ENCODE measurements around the gene TUBA4A. TPM values are rescaled to one million over a fixed set of nuclear protein-coding genes. Genes with fewer than 3 reads are reported as not detected.

TUBA4A gene
- total and polyA plus RNA-seq, 2 of the 8 experiments (the other 6 are each of a cell fraction or from before 2014, with no cell fraction given) = 67.3 to 172 TPM

DNA sequence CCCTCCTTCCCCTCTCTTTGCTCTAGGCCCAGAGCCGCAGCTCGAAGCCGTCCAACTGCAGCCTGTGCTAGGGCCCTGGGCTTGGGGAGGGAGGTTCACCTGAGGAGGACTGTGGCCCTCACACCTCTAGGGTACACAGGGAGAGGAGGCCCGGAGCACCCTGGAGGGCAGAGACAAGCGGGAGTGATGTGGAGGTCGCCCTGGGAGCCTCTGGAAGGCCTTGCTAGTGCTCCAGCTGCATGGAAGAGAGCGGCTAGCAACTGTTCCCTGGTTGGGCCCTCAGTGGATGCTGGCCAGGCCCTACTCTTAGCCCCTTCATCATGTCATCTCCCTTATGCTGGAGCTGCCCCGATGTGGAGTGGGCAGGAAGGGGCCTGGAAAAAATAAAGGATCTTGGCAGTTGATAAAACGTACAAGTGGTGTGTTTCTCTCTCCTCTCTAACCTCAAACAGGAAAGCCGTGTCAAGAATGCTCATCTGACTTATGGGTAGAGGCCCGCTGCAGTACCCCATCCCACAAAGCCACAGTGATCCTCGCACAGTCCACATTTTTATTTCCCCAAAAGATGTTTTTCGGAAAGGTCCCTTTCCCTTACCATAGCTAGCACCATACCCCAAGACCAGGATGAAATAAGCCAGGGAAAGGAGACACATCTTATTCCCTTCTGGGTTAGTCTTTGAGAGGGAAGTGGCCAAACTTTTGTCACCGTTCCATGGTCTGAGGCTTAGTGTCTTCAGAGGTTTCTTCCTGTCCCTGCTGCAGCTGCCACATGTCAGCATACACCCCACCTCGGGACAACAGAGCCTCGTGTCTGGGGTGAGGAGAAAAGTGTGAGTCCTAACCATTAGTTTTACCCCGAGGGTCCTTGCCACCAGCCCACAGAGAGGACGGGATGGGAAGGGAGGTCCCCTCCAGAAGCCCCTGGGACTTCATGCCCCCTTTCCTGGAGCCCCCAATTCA, 44.2 kb downstream of the TUBA4A start:
- ChIA-PET CTCF (ENCODE audit: partially characterized antibody) (interaction anchor here (1.5 kb wide), 1 partner anchor 10 kb away, joined by 3 read pairs; no protein-coding TSS in a partner anchor), POLR2A (ENCODE audit: partially characterized antibody) (interaction anchor here (0.9 to 6.1 kb wide), 4 partner anchors 9 to 21 kb away, joined by 3 to 101 read pairs (median 4); partner anchors contain the start of genes ABCB6 and ANKZF1)
- H3K9me3 ChIP-seq (ENCODE audit: insufficient read depth in 2 of 2, low read depth in 1 of 2, low read length in 1 of 2) = no peaks in the 10 kb centered on the region
- no peak overlapping the region for H2BK20ac ChIP-seq (ENCODE audit: low read length)
- no peak overlapping the region for H2BK15ac ChIP-seq (ENCODE audit: low read length)
- H3K23me2 ChIP-seq (ENCODE audit: low read depth, low read length) = peaks cover 10% of the 10 kb centered on the region
- no peak overlapping the region for H3K4me3 ChIP-seq (ENCODE audit: extremely low read depth in 1 of 4, insufficient read depth in 2 of 4, low read depth in 3 of 4, low read length in 4 of 4)
- no peak for DNase-seq (ENCODE audit: low read depth in 1 of 2, low spot score in 2 of 2)
- no peak overlapping the region for H3K14ac ChIP-seq (ENCODE audit: insufficient read length)
- H2AK5ac ChIP-seq (ENCODE audit: low read depth, low read length) = no peak overlapping the region
- H3K79me2 ChIP-seq (ENCODE audit: control insufficient read depth in 1 of 2, insufficient read depth in 2 of 2, low read length in 2 of 2) = no peaks in the 10 kb centered on the region
- peaks cover 8 to 45% (median 21%) of the 10 kb centered on the region in 4 experiments for H3K36me3 ChIP-seq (ENCODE audit: control insufficient read depth in 2 of 4, insufficient read depth in 4 of 4, low read length in 3 of 4)
- H3K4me2 ChIP-seq (ENCODE audit: insufficient read depth in 1 of 2, low read depth in 2 of 2, low read length in 2 of 2) = no peak overlapping the region
- peaks cover 0 to 4% of the 10 kb centered on the region in 2 experiments for H4K20me1 ChIP-seq (replicated peaks in 1 of 2; ENCODE audit: control insufficient read depth in 1 of 2, insufficient read depth in 2 of 2, low read length in 2 of 2)
- no peak overlapping the region for H3K27ac ChIP-seq (ENCODE audit: low read depth, low read length)
- no peak overlapping the region for H3K9ac ChIP-seq (replicated peaks in 1 of 4; ENCODE audit: extremely low read depth in 1 of 4, low read depth in 3 of 4, low read length in 3 of 4)
- H3K23ac ChIP-seq (ENCODE audit: insufficient read length) = no peak overlapping the region
- no peaks in the 10 kb centered on the region for H3K79me1 ChIP-seq (ENCODE audit: low read depth, low read length)
- no peak overlapping the region for H4K8ac ChIP-seq (ENCODE audit: extremely low read depth, insufficient read depth, low read length)
- H2BK120ac ChIP-seq (replicated peaks; ENCODE audit: low read depth, low read length) = no peak overlapping the region
- H4K91ac ChIP-seq (replicated peaks; ENCODE audit: insufficient read length, low read length) = no peak overlapping the region
- WGBS, 2 experiments (ENCODE audit: extremely low coverage in 1 of 2, insufficient coverage in 1 of 2, insufficient read length in 1 of 2, insufficient replicate concordance in 2 of 2, low coverage in 1 of 2, low lambda C conversion rate in 2 of 2, missing lambda C conversion rate in 1 of 2) = 89% methylated on average over 18 of the region's 18 CpGs; no CpG with 5 or more reads in 1 of the 2 experiments
- no peak overlapping the region for H3K18ac ChIP-seq (ENCODE audit: extremely low read depth, low read length)
- peaks cover 0 to 6% (median 3%) of the 10 kb centered on the region in 4 experiments; a peak in 5 of 7 replicates for H3K4me1 ChIP-seq (replicated peaks in 1 of 4; ENCODE audit: control insufficient read depth in 3 of 4, insufficient read depth in 4 of 4, low read length in 3 of 4)
- no peak overlapping the region for H2BK12ac ChIP-seq (ENCODE audit: low read depth, low read length)
- H3K56ac ChIP-seq (replicated peaks; ENCODE audit: insufficient read length, low read depth, low read length) = no peak overlapping the region
- H3K27me3 ChIP-seq (replicated peaks in 1 of 4; ENCODE audit: control insufficient read depth in 3 of 4, extremely low read depth in 1 of 4, insufficient read depth in 3 of 4, low read length in 3 of 4) = no peaks in the 10 kb centered on the region
- FAIRE-seq = no peak
- no peak overlapping the region for H4K5ac ChIP-seq (ENCODE audit: insufficient read length, low read depth, low read length)
- no peak overlapping the region for H2AFZ ChIP-seq (ENCODE audit: low read length)
- no peak overlapping the region for H2BK5ac ChIP-seq (ENCODE audit: low read depth, low read length)
- no peak overlapping the region for H3K4ac ChIP-seq (replicated peaks; ENCODE audit: insufficient read length, low read depth, low read length)
- TF ChIP-seq KDM4A (IDR thresholded peaks at IDR 0.05; ENCODE audit: low read depth, low read length, severe bottlenecking) (no peak), SIRT6 (IDR thresholded peaks at IDR 0.05; ENCODE audit: low read length) (no peak), HDAC2 (IDR thresholded peaks at IDR 0.05; ENCODE audit: borderline replicate concordance in 1 of 2, low read depth in 2 of 2, low read length in 2 of 2) (no peak), KDM5A (IDR thresholded peaks at IDR 0.05; ENCODE audit: low read length) (no peak), TBP (IDR thresholded peaks at IDR 0.05; ENCODE audit: low read depth, low read length) (no peak), POLR2A (IDR thresholded peaks at IDR 0.05; ENCODE audit: control extremely low read depth in 1 of 2, low read depth in 2 of 2, low read length in 2 of 2) (no peak), CTCF (IDR thresholded peaks at IDR 0.05; ENCODE audit: control extremely low read depth in 1 of 3, insufficient read depth in 1 of 3, low read depth in 1 of 3, low read length in 3 of 3) (no peak), JUND (IDR thresholded peaks at IDR 0.05; ENCODE audit: low read length) (no peak), PHF8 (conservative IDR thresholded peaks at IDR 0.05; ENCODE audit: low read depth, low read length) (no peak)

Data from H1 (cell line).